Activated T-helper 1 cell treated with anti-CD3 and anti-CD28 coated beads, Interleukin-12 subunit alpha, Interleukin-12 subunit beta, Interleukin-2, Interleukin-4 antibody, amounts not matched to agents 30 ng/mL and 10 ng/mL and 1 ng/mL, durations not matched to agents 14 hours and 24 hours and 36 hours (primary cell): Measurements from ENCODE around the gene IVL. TPM values are rescaled to one million over a fixed set of nuclear protein-coding genes. Genes with fewer than 3 reads are reported as not detected.

Experiments used
- DNase-seq: peaks from one replicate; pipeline ENCODE4 v3.0.0; 2021; ENCODE audit warnings: low spot score
- H3K27ac Mint-ChIP-seq: one replicate; pipeline ENCODE4 v1.8.0; 2021; ENCODE audit warnings: mild to moderate bottlenecking, mixed read lengths
- H3K27me3 Mint-ChIP-seq: one replicate; pipeline ENCODE4 v1.8.0; 2022; ENCODE audit warnings: mild to moderate bottlenecking, moderate library complexity, mixed read lengths; ENCODE audit not compliant: insufficient read depth
- H3K36me3 Mint-ChIP-seq: one replicate; pipeline ENCODE4 v1.8.0; 2021; ENCODE audit warnings: low read depth, mixed read lengths
- H3K4me1 Mint-ChIP-seq: one replicate; pipeline ENCODE4 v1.8.0; 2021; ENCODE audit warnings: low read depth, mixed read lengths
- H3K4me3 Mint-ChIP-seq: one replicate; pipeline ENCODE4 v1.8.0; 2021; ENCODE audit warnings: mild to moderate bottlenecking, moderate library complexity, mixed read lengths
- H3K9me3 Mint-ChIP-seq: one replicate; pipeline ENCODE4 v1.8.0; 2021; ENCODE audit warnings: mixed read lengths
- intact Hi-C: fragments of 100-400 bp; cut with micrococcal nuclease; formaldehyde crosslinking; loops from one replicate; pipeline ENCODE4 v1.15.1; 2024
- total RNA-seq: library from RNA; stranded (reverse); gene quantifications from 2 replicates; pipeline ENCODE4 v1.2.3, GENCODE V29; 2022

Gene IVL
- total RNA-seq, 1 donor from 2014 or later = not detected

DNA sequence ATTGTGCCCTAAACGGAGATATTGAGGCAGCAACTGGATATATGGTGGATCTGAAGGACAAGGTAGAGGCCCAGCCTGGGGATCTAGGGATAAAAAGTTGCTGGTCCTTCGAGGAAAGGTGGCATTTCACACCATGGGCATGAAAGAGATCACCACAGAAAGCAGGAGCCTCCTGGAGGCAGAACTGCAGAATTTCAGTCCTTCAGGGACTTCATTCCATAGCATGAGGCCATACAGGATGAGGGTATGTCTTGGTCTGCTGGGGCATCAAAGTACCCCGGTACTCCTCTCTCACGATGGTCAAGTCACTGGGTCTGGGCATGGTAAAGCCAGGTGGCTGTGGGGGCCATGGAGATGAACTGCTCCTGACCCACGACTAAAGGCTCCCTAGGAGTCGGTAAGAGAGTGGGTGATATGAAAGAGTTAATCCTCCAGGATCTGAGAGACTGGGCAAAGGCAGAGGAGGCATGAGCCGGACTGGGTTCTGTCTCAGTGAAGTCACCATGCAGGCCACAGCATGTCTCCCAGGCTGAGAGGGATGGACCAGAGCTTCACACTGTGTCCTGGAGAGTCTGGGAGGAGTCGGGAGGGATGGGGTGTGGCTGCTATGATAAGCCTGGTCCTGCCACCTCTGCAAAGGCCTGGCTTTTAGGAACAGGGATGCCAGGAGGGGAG, 32.8 kb downstream of the IVL start:
- intact Hi-C loops = no loop called here
- Mint-ChIP-seq H3K27me3 (peaks cover 3% of the 10 kb centered on the region), H3K27ac (no peak overlapping the region), H3K9me3 (no peaks in the 10 kb centered on the region), H3K4me1 (no peaks in the 10 kb centered on the region), H3K36me3 (no peaks in the 10 kb centered on the region), H3K4me3 (no peak overlapping the region)
- DNase-seq = no peak

DNA sequence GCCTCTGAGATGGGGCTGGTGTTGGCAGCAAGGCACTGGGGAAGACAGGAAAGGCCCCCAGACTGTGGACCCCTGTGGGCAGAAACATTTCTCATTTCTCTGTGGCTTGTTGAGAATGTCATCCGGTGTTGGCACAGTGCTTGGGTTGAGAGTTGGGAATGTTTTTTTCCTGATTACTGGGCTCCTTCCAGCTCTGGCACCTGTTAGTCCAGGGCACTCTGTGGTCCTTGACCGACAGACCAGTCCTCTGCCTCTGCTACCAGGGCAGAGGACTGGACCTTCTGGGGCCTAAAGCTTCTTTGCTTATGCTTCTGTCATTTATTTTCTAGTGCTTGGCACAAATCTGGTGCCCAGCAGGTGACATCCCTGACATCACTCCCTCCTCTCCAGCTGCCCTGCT, 33.8 kb downstream of the IVL start:
- H3K27ac Mint-ChIP-seq = no peak overlapping the region
- DNase-seq = no peak

DNA sequence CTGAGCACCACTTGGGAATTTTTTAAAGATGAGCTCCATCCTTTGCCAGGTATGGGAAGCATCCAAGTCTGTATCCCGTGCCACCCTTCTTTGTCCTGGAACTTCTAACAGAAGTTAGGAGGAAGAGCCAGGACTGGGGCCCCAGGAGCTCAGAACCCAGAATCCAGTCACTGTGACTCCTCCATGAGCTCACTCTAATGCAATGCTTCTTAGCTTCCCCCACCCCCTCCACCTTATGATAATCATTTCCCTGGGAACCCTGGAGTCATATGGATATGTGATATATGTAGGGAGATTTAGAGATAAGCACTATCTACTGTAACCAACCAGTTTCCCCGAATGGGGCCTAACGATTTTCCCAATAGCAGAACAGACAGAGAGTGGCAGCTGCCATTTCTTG, 37.9 kb downstream of the IVL start:
- Mint-ChIP-seq H3K9me3 (no peaks in the 10 kb centered on the region), H3K27ac (no peak overlapping the region), H3K4me3 (no peak overlapping the region), H3K36me3 (no peaks in the 10 kb centered on the region), H3K4me1 (no peaks in the 10 kb centered on the region), H3K27me3 (peaks cover 7% of the 10 kb centered on the region)
- intact Hi-C loops = no loop called here
- DNase-seq = no peak

More for the DNA sequence above, 33.8 kb downstream of the IVL start:
- Mint-ChIP-seq H3K4me1 (no peaks in the 10 kb centered on the region), H3K4me3 (no peak overlapping the region), H3K27me3 (peaks cover 7% of the 10 kb centered on the region), H3K9me3 (no peaks in the 10 kb centered on the region), H3K36me3 (no peaks in the 10 kb centered on the region)
- intact Hi-C loops = no loop called here

- Mint-ChIP-seq H3K27me3 (peaks cover 7% of the 10 kb centered on the region), H3K9me3 (no peaks in the 10 kb centered on the region), H3K27ac (no peak within 1 kb of the TSS), H3K4me3 (no peak within 1 kb of the TSS), H3K4me1 (no peaks in the 10 kb centered on the region), H3K36me3 (no peaks in the 10 kb centered on the region)
- no peak for DNase-seq
- intact Hi-C loops = no loop called here
Observed at GRCh38 chr1:152946651-152947256, 38.4 kb downstream of the IVL start, which contains the start of gene SPRR5. TSS of gene SPRR5 (plus strand) at chr1:152947206. CDS start at chr1:152948555, 1,349 bp downstream.

DNA sequence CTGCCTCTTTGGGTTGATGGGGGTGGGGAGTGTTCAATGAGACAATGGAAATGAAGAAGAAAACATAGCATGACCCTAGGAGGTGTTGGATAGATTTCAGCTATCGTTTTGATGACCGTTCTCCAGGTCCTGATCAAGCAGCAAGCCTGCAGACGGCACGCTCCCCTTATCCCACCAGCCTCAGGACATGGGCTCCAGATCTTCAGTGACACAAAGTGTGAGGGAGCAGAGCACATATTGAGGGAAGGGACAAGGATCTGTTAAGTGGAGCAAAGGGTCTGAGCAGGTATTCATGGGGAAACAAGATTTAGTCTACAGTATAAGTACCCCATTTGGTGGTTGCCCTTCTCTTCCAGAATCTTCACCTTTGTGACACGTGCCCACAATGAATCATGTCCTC, 43.4 kb downstream of the IVL start:
- Mint-ChIP-seq H3K27me3 (peaks cover 3% of the 10 kb centered on the region), H3K27ac (no peak overlapping the region), H3K4me3 (no peak overlapping the region), H3K4me1 (no peaks in the 10 kb centered on the region), H3K9me3 (no peaks in the 10 kb centered on the region), H3K36me3 (no peaks in the 10 kb centered on the region)
- intact Hi-C loops = no loop called here
- DNase-seq = no peak

DNA sequence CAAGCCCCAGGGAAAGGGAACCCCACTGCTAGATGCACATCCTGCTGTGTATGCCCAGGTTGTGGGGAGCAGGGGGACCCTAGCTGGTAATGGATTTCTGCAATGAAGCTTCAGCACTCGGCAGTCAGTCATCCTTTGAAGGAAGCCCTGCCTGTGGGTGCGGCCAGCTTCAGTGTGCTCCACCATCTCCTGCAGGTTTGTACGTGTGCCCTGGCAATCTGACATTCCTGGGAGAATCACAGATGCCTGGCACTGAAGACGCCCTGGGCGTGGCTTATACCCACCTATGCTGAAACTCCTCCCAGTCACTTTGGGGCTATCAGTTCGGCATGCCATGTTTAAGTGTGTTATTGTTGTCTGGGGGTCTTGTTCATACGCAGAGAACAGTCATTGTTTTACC, 45.4 kb downstream of the IVL start:
- Mint-ChIP-seq H3K27me3 (no peaks in the 10 kb centered on the region), H3K36me3 (no peaks in the 10 kb centered on the region), H3K27ac (no peak overlapping the region), H3K4me1 (no peaks in the 10 kb centered on the region), H3K4me3 (no peak overlapping the region), H3K9me3 (no peaks in the 10 kb centered on the region)
- intact Hi-C loops = no loop called here
- no peak for DNase-seq

DNA sequence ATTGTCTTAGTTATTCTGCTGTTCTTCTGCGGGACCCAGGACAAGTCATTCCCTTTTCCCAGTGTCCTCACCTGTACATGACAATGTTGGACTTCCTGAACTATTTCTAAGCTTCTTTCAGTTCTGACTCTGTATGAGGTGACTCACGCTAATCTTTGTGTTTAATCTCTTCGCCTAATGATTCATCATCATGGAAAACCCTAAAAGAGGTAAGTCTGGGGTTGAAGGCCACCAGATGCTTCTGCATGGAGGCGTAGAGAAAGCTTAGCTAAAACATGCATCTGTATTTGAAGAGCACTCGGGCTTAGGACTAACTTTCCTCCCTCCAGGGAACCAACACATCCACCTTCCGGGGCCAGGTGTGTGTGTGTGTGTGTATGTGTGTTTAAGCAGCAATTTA, 46.1 kb downstream of the IVL start:
- DNase-seq = no peak
- Mint-ChIP-seq H3K4me1 (no peaks in the 10 kb centered on the region), H3K4me3 (no peak overlapping the region), H3K36me3 (no peaks in the 10 kb centered on the region), H3K9me3 (no peaks in the 10 kb centered on the region), H3K27me3 (no peaks in the 10 kb centered on the region), H3K27ac (no peak overlapping the region)
- intact Hi-C loops = no loop called here

DNA sequence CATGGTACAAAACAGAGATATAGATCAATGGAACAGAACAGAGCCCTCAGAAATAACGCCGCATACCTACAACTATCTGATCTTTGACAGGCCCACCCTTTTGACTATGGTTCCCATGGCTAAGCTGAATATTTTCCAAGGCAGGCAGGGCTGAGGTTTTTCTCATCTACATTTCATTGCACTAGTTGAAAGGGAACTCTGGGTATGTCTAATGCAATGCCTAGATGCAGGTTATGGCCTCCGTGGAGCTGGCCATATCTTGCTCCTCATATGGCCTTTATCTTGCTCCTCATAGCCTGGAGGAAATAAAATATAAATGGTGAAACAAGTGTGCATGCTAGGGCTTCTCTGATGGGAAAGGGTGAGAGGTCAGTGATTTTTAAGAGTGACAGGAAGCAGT, 49.2 kb downstream of the IVL start:
- H3K27me3 Mint-ChIP-seq = peaks cover 3% of the 10 kb centered on the region
- no peak for DNase-seq
- no peaks in the 10 kb centered on the region for H3K36me3 Mint-ChIP-seq
- H3K4me1 Mint-ChIP-seq = no peaks in the 10 kb centered on the region
- H3K9me3 Mint-ChIP-seq = no peaks in the 10 kb centered on the region
- H3K4me3 Mint-ChIP-seq = no peak overlapping the region
- intact Hi-C loops = no loop called here
- H3K27ac Mint-ChIP-seq = no peak overlapping the region

DNA sequence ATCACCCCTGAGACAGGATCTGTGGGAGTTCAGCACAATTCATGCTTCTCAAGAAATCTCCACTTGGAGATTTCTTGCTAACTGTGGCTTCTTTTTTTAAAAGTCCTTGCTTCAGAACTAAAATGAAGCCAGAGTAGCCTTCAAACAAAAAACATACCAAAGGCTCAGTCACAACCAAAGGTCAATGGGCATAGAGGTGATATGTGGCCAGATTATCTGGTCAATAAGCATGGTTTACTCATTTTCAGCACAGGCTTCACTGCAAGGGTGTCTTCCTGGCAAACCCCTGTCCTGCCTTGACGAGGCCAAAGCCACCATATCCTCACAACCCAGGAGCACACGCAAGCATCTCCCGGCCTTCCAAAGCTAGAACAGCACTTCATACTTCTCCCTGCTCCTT, 50.9 kb downstream of the IVL start:
- no peak for DNase-seq
- no peak overlapping the region for H3K4me3 Mint-ChIP-seq
- intact Hi-C loops = no loop called here
- peaks cover 3% of the 10 kb centered on the region for H3K27me3 Mint-ChIP-seq
- H3K4me1 Mint-ChIP-seq = no peaks in the 10 kb centered on the region
- no peak overlapping the region for H3K27ac Mint-ChIP-seq
- no peaks in the 10 kb centered on the region for H3K36me3 Mint-ChIP-seq
- H3K9me3 Mint-ChIP-seq = no peaks in the 10 kb centered on the region

- Mint-ChIP-seq H3K4me3 (no peak overlapping the region), H3K9me3 (no peaks in the 10 kb centered on the region)
- intact Hi-C loops = no loop called here
Observed at GRCh38 chr1:152959801-152960451, 51.6 kb downstream of the IVL start.

DNA sequence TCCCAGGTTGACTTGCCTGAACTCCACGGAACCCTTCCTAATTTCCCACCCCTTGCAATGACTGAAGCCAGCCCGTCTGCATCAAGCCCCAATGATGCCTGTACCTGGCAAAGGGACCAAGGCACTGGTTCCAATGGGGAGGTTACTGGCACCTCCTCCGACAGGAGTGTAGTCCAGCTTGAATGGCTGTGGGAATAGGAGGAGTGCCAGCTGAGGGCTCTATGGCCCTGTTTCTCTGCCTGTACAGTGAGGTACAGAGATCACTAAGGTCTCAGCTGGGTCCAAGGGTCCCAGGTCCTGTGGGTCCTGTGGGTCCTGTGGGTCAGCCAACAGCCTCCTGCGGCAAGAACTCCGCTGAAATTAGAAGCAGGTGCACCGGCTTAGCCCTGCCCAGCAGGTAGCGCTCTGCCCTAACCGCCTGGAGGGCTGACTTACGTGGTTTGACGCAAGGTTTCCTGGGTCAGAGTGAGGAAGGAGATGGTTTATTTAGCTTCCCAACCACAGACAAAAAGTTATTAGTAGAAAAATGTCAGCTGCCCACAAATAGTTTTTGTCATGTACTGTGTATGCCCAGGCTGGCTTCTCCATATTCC, 52.2 kb downstream of the IVL start:
- Mint-ChIP-seq H3K27me3 (peaks cover 3% of the 10 kb centered on the region), H3K4me1 (no peaks in the 10 kb centered on the region), H3K4me3 (no peak overlapping the region), H3K36me3 (no peaks in the 10 kb centered on the region), H3K27ac (no peak overlapping the region), H3K9me3 (no peaks in the 10 kb centered on the region)
- no peak for DNase-seq
- intact Hi-C loops = no loop called here

More at GRCh38 chr1:152959801-152960451, 51.6 kb downstream of the IVL start:
- no peaks in the 10 kb centered on the region for H3K36me3 Mint-ChIP-seq
- no peak overlapping the region for H3K27ac Mint-ChIP-seq
- no peak for DNase-seq
- no peaks in the 10 kb centered on the region for H3K4me1 Mint-ChIP-seq
- peaks cover 3% of the 10 kb centered on the region for H3K27me3 Mint-ChIP-seq
